ENCODE results near the gene CNGA3.
"Not testable (repeated sequence)": the region's sequence is repeated elsewhere in the genome, so short reads cannot be mapped to it uniquely, and the experiment has no call there.

The CNGA3 gene

DNA sequence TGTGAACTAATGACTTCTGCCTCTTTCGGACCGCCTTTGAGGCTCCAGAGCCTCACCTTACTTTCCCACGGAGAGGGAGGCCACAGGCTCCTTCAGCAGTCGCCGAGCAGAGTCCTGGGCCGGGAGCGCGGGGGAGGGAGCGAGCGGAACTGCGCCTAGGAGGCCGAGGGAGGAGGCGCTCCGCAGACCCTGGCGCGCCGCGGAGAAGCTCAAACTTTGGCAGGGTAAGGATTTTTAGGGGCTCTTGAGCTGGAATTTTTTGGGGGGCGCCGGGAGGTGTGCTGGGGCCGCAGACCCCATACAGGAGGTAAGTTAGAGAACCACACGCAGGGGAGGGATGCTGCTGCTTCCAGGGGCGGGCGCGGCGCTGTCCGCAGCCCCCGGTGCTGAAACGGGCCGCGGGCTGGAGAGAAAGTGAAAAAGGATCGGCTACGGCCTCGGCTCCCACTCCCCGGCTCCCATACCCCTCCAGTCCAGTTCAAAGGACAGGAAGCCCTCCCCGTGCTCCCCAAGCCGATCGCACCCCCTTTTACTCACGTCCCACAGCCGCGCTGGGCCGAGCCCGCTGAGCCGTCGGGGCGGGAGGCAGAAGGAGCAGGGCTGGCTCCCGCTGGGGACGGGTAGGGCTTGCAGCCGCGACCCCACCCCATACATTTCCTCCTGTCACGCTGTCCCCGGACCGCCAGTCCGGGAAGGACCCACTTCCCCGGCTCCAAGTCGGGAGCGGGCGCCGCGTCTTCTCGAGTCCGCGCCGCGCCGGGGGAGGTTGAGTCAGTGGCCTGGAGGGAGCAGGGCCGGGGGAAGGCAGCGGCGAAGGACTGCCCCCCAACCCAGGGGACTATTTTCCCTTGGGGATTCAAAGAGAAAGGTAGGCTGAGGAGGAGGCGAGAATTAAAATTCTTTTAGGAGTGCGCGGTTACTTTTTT, at the start of gene CNGA3:
Gene CNGA3 (plus strand): TSS at position 146 of the 926 bp plus-strand sequence. CDS start 23,520 bp downstream, outside the sequence.
- DNase-seq (ENCODE audit: low spot score), result no peak

DNA sequence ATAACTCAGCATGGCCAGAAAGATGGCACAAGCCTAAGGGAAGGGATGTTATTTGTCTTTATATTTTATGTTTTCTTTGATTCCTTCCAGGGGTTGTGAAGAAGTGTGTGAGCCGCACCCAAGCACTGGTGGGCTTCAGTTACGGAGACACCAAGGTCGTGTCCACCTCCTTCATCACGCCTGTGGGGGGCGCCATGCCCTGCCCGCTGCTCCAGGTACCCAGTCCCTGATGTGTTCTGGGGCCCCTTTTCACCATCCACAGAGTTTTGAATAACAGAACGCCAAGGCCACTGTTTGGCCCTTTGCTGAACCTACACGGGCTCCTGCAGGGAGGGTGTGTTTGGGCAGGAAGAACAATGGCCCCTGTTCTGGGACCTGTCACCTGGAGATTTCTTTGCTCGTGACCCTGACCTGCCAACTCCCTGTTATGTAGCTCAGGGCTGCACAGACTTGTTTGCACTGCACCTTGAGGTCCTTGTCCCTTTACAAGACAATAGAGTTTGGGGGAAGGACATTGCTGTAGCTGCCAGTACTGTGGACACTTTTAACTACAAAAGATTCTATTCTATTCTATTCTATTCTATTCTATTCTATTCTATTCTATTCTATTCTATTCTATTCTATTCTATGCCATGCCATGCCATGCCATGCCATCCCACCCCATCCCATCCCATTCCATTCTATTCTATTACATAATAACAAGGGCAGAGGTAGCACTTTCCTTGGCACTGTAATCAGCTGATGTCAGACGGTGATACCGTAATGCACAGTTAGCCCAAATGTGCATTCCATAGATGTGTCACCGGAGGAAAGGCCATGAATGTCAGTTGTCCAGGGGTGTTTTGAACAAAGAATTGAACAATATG, 48.2 kb upstream of the CNGA3 start:
- DNase-seq (ENCODE audit: low spot score), result no peak

DNA sequence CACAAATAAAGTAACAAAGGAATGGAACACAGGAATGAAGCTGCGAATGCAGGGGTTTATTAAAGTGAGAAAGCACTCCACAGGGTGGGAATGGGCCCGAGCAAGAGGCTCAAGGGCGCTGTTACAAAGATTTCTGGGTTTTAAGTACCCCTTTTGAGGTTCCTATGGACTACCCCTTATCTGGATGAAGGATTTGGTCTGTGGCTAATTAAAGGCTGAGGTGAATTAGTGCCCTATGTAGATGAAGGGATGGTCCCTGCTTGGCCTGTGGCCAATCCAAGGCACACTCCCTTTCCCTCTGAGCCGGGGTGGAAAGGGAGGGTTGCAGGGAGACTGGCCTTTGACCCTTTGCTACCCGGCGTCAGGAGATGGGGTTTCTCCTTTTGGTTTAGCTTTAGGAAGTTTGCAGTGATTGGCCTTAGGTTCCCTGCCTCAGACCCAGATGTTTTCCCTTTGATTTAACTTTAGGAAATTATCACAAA, 47.5 kb upstream of the CNGA3 start:
- DNase-seq (ENCODE audit: low spot score), result no peak

DNA sequence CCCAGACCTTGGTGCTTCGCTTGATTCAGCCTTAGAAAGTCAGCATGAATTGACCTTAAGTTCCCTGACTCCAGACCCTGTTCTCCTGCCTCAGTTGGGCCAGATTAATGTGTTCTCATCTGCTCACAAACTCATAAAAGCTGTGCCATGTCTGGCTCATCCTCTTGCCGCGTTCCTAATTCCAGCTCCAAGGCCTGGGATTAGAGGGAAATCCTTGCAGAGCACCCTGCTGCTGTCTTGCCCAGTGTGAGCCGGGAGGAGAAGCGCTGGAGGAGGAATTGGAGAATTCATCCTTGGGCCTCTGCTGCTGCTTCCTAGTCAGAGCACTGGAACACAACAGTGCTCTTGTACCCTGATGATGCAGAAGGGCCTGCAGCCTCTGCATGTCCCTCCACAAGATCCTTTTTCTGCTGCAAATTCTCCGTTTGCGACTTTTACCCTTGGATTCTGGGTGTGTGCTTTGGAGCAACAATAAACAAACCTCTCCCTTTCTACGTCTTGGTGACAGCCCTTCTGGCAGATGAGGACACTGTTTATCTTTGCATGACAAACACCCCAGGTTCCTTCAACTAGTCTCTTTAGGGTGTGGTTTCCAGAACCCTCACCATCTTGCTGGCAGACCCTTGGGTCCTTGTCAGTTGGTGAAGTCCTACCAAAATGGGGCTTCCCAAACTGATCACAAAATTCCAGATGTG, 46.9 kb upstream of the CNGA3 start:
- DNase-seq (ENCODE audit: low spot score), result no peak

DNA sequence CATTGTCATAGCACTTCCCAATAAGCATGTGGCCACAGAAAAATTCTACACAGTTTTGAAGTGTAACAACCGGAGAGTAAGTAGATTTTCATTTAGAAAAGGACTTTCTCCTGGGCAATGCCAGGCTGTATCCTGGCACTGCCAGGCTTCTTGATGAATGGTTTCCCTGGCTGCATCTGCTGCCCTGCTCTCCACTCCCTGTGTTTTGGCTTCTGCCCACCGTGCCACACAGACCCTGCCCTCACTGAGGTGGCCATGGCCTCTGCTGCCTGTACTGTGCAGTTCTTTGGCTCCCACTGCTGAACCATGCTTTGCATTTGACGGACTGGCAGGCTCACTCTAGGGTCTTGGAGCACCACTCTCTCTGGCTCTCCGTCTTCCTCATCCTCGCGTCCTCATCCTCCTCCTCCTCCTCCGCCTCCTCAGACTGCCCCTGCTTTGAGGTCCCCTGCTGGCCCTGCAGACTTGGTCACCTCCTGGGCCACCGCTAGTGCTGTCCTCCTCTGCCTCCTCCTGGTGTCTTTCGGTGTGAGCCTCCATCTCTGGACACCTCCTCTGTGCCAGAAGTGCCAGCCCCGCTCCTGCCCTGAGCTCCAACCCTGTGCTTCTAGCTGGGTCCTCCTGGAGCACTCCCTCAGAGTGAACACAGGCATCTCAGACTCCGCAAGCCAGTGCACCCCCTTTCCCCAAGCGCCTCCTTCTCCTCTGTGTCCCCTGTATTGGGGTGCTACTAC, 45.9 kb upstream of the CNGA3 start:
- no peak for DNase-seq (ENCODE audit: low spot score)

DNA sequence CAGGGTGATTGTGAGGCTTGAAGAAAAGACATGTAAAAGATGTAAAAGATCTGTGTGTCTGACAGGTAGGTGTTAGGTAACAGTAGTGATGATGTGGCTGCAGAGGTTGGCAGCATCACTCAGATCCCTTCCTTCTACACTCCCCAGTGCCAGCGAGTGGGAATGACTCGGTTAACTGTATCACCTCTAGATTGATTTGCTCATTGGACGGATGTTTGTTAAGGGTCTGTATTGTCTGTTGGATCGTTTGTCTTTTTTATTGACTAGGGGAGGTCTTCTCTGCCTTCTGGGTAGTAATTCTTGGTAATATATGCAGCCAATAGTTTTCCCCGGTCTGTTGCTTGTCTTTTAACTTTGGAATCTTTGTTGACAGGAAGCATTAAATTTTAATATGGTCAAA, 44.8 kb upstream of the CNGA3 start:
- DNase-seq (ENCODE audit: low spot score), result no peak

DNA sequence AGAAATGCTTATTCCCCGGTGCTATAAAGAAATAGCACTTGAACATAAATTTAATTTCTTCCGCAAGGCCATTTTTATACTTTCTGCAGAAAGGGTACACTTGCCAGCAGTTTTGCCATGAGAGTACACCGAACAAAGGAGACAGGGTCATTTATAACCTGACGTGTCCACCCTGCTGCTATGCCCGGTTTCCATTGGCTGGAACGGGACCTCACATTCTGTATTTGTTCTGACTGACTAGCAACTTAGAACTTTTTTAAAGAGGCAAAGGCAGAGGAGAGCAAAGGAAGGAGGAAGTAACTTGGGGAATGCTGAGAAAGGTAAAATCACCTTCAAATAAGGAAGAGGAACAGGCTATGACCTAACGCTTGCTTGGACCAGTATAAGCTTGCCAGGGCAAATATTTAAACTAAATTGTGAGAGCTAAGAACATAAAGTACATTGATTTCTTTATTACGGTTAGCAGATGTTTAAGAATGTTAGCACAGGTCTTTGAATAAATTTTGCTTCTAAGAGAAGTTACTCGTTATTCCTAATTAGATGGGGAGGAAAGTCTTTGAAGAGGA, 39.0 kb upstream of the CNGA3 start:
- DNase-seq (ENCODE audit: low spot score), result not testable (repeated sequence)

DNA sequence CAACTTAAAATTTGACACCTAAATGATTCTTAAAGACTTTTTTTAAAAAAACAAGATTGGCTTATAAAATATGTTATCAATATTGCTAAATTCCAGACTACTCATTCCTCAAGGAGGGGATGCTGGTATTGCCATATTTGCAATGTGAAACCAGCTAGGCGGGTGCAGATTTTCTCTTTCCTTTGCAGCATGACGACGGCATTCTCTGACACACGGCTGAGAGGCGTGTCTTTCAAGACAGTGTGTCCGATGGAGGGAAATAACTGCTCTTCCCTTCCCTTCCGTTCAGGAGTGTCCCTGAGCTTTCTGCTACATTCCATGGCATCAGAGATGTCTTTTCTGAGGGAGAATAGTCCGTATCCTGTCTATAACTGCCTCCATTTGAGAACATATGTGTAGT, 38.2 kb upstream of the CNGA3 start:
- no peak for DNase-seq (ENCODE audit: low spot score)

DNA sequence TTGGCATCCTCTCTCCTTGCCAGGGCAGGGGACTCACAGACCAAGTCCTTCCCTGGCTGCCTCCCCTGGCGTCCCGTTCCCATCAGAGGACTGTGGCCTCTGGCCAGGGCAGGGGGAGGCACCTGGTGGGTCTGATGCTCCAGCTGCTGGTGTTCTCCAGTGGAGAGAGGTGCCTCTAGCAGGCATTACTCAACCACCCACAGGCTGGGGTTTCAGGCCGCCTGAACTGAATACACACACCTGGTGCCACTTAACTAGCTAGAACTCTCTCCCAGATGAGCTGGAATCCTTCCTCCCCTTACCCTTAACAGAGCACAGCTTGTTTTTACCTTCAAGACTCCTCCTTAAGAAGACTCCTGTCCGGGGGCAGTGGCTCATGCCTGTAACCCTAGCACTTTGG, 37.7 kb upstream of the CNGA3 start:
- DNase-seq (ENCODE audit: low spot score), result no peak

DNA sequence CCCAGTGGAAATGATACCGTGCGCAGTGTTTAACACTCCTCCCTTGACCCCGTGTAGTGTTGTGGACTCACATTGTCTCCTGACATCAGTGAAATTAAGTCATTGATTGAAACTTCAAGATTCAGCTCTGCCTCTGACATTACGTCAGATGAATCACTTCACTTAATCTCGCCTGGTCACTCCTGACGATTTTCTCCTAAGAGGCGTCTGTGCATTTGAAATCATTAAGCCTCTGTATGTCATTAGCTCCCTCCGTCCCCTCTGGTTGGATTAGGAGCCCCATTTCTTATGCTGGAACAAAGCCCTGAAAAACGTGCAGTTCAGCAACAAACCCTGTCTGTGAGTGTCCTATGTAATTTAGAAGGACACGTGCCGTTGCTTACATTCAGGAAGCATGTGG, 36.7 kb upstream of the CNGA3 start:
- no peak for DNase-seq (ENCODE audit: low spot score)

DNA sequence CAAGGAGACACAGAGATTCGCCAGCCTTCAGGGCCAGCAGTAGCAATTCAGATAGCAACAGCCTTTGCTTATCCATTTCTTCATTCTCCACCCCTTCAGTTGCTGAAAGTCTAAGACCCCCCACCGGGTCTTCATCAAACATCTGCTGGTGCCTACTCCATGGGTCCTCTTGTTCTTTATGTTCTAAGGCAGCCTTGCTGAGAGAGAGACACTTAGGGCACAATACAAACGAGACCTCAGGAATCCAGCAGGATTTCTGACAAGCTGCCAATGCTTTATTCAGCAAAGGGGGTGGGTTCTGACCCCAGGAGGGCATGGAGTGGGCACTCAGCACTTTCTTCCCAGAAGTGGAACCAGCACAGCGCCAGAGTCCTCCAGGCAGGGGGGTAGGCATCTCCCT, 36.2 kb upstream of the CNGA3 start:
- DNase-seq (ENCODE audit: low spot score), result no peak

DNA sequence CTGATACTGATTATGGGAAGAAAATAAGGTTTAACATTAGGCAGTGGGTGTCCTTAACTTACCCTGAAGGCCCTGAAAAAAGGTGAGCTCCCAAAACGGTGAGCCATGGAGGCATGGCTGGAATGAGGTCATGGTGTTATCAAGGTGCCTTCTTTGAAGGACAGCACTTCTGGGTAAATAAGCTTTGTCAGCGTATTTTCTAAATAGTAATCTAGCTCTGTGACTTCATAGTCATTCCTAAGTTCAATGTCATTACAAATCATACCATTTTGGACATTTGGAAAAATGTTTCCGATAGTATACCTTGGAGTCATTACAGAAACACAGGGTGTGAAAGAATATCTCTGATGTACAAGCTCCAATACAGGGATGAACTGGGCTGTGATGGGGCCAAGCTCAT, 35.2 kb upstream of the CNGA3 start:
- no peak for DNase-seq (ENCODE audit: low spot score)

DNA sequence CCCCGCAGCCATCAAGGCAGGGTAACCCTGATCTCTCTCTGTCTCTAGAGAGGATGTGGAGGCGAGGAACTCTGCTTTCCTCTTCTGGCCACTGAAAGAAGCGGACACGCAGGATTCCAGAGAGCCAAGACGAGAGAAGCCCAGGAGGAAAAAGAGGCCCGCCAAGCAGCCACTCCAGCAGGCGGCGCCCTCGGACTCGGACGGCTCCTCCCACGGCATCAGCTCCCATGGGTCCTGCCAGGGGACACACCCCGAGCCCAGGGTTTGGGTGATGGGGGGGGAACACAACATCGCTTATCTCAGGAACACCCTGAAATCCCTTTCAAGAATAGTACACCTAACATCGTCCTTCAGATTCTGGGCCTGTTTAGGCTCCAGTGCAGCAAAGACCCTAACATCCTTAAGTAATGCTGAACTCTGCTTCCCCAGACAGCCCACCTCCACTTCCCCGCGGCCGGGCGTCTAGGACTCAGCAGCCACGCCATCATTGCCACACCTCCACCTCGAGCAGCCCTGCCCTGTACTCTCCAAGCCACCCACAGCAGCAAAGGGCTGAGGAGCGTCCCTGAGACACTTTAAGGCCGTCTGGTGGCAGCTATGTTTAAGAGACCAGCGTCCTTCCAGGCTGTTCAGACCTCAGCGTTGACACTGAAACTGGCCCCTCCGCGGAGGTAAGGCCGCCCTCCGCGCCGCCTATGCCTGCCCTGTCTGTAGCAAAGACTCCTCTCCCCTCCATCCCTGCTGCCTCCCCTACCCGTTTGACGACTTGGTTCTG, 34.3 kb upstream of the CNGA3 start:
- DNase-seq (ENCODE audit: low spot score), result no peak

DNA sequence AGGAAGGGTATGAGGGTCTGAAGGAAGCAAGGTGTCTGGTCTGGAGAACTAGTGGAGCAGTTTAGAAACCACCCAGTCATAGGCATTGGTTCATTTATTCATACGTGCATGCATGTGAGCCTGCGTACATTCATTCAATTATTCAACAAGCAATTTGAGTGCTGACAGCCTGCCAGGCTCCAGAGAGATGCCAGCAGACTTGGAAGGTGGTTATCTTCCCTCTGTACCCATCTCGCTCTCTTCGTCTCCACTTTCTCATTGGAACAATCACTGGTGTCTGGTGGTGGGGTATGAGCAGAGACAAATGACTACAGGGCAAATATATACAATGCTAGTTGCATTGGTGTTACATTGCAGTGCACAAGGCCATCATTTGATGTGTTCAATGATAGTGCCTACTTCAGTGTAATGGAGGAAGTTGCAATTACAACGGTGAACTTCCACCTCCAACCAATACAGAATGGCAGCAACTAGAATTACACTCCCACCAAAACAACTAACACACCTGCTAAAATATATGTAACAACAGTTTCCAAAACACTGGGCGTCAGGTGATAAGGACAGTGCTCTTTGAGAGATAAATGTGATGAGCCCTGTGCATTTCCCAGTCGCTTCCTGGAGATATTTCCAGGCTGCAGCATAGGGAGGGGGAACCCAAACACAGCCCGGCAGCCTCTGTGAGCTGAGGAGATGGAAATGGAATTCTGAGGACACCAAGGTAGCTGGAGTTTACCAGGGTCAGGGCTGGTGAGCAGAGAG, 32.6 kb upstream of the CNGA3 start:
- DNase-seq (ENCODE audit: low spot score), result no peak

DNA sequence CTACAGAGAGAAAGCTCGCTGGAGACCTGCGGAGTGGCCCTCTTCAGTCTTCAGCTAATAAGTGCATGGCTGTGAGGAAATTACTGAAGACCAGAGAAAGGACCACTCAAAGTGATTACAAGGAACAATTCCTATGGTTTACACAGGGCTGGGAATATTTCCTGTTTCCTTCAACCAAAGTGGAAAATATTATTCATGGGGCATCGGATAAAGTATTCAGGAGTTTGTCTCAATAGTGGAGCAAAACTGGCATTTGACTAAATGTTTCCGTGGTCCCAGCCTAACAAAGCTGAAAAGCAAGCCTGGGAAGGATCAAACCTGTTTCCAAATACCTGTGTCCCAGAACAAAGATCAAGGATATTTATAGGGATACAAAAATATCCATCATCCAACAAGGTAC, 32.0 kb upstream of the CNGA3 start:
- no peak for DNase-seq (ENCODE audit: low spot score)

DNA sequence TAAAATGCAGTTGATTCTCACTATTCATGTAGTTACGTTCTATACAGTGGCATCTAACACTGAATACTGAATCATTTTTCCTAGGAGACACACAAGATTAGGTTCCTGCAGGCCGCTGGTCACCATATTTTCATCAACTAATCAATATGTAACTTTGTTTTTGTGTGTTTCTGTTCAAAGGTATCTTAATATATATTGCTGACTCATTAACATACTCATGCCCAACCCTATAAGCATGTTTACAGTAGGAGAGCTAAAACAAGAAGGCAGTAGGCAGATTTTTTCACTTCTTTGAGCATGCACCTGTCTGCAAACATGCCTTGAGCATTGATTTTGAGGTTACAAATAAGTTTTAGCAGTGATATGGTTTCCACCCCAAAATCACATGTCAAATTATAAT, 30.3 kb upstream of the CNGA3 start:
- DNase-seq (ENCODE audit: low spot score), result no peak

DNA sequence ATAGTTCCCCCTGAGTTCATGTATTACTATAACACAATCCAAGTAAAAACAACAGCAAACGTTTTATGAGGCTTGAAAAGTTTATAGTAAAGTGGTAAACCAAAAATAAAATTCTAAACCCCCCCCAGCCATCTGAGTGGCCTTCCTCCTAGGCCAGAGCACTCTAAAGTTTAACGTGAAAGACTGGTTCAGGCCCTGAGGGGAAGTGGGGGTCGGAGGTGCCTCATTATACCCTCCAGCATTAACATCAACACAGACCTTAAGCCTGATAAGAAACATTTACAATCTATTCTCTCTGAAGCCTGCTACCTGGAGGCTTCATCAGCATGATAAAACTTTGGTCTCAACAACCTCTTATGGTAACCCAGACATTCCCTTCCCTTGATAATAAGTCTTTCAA, 29.0 kb upstream of the CNGA3 start:
- no peak for DNase-seq (ENCODE audit: low spot score)

DNA sequence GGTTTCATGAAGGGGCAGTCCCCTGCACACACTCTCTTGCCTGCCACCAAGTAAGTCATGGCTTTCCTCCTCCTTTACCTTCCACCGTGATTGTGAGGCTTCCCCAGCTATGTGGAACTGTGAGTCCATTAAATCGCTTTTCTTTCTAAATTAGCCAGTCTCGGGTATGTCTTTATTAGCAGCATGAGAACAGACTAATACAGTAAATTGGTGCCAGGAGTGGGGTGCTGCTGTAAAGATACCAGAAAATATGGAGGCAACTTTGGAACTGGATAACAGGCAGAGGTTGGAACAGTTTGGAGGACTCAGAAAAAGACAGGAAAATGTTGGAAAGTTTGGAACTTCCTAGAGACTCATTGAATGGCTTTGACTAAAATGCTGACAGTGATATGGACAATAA, 26.1 kb upstream of the CNGA3 start:
- not testable (repeated sequence) for DNase-seq (ENCODE audit: low spot score)

DNA sequence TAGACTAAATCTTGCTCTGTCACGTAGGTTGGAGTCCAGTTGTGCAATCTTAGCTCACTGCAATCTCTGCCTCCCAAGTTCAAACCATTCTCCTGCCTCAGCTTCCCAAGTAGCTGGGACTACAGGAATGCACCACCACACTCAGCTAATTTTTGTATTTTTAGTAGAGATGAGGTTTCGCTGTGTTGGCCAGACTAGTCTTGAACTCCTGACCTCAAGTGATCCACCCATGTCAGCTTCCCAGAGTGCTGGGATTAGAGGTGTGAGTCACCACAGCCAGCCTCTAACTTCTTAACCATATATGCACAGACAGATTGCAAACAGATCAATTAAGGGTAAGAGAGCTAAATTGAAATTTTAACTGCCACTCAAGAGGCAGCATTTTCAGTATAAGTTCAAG, 22.1 kb upstream of the CNGA3 start:
- DNase-seq (ENCODE audit: low spot score), result no peak

DNA sequence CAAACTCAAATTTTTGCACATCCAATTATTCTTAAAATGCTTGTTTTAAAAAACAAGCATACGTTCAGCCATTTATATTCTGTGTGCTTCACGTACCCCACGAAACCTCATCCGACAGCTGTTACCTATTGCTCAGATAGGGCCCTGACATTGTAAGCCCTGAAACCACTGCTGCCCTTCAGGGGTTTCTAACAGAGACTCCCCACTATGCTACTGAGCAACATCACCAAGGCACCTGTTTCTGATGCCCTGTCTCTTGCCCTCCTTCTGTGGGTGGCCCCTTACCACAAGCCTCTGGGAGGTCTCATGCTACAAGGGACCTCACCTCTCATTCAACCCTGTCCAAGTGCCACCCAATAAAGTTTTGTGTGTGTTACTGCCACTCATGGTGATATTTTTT, 18.5 kb upstream of the CNGA3 start:
- no peak for DNase-seq (ENCODE audit: low spot score)
